Ramos (cell line): ENCODE data around the gene MZF1.

Experiments used
- in situ Hi-C: fragments of 300-500 bp; cut with MboI; formaldehyde crosslinking; loops from one replicate; pipeline ENCODE4 v1.14.3; 2022; ENCODE audit warnings: low sequenced_read_pairs; ENCODE audit not compliant: unreplicated experiment

Gene MZF1

GRCh38 chr19:58515259-58515658 lies 57.9 kb downstream of the MZF1 start:
- in situ Hi-C loops = no loop called here

- in situ Hi-C loops = no loop called here
Observed at GRCh38 chr19:58514564-58515022, 58.5 kb downstream of the MZF1 start.

GRCh38 chr19:58513694-58514563 lies 59.2 kb downstream of the MZF1 start:
- in situ Hi-C loops = no loop called here

- in situ Hi-C loops = no loop called here
Observed at GRCh38 chr19:58513213-58513693, 59.9 kb downstream of the MZF1 start.
